HL-60/S4 treated with phorbol 12-myristate 13-acetate at 8.2 ng/mL for 4 days and 3 days (cell line): ENCODE measurements around the gene SCNN1A.

Source experiments
- in situ Hi-C: fragments of 300-500 bp; cut with MboI; formaldehyde crosslinking; loops from 2 replicates; pipeline ENCODE4 v1.15.0; 2022; ENCODE audit warnings: low sequenced_read_pairs

Gene SCNN1A

GRCh38 chr12:6369916-6370575 is 5.3 kb downstream of the SCNN1A start:
- in situ Hi-C loops, result no loop called here

- in situ Hi-C loops, result no loop called here
These were observed 6.3 kb downstream of the SCNN1A start for GRCh38 chr12:6368906-6369525.

- in situ Hi-C loops, result no loop called here
These were observed 7.1 kb downstream of the SCNN1A start for GRCh38 chr12:6367969-6368892.

- in situ Hi-C loops, result no loop called here
These were observed 8.0 kb downstream of the SCNN1A start for GRCh38 chr12:6367065-6367968.

- in situ Hi-C loops, result no loop called here
These were observed 11.4 kb downstream of the SCNN1A start for GRCh38 chr12:6364044-6364374.

- in situ Hi-C loops, result no loop called here
These were observed 11.9 kb downstream of the SCNN1A start for GRCh38 chr12:6363330-6364043.

GRCh38 chr12:6363010-6363329 is 12.4 kb downstream of the SCNN1A start:
- in situ Hi-C loops, result no loop called here

- in situ Hi-C loops, result no loop called here
These were observed 13.0 kb downstream of the SCNN1A start for GRCh38 chr12:6362403-6362802.

GRCh38 chr12:6361834-6362233 is 13.5 kb downstream of the SCNN1A start:
- in situ Hi-C loops, result no loop called here

GRCh38 chr12:6360578-6361490 is 14.5 kb downstream of the SCNN1A start:
- in situ Hi-C loops, result no loop called here

- in situ Hi-C loops, result no loop called here
These were observed 15.2 kb downstream of the SCNN1A start for GRCh38 chr12:6360080-6360571.

GRCh38 chr12:6358881-6359280 is 16.5 kb downstream of the SCNN1A start:
- in situ Hi-C loops, result no loop called here

GRCh38 chr12:6356374-6356820 is 19.0 kb downstream of the SCNN1A start:
- in situ Hi-C loops, result no loop called here

GRCh38 chr12:6355491-6356373 is 19.6 kb downstream of the SCNN1A start:
- in situ Hi-C loops, result no loop called here

GRCh38 chr12:6354495-6355393 is 20.6 kb downstream of the SCNN1A start:
- in situ Hi-C loops, result no loop called here

- in situ Hi-C loops, result no loop called here
These were observed 22.9 kb downstream of the SCNN1A start for GRCh38 chr12:6352193-6353173.
